Eye (tissue), 1 donor: Measurements from ENCODE around the gene DDHD1.

Source experiments
- DNase-seq: peaks from one replicate; pipeline ENCODE4 v3.0.0-alpha.2; 2015

The DDHD1 gene

GRCh38 chr14:53027562-53027961 is 125.6 kb downstream of the DDHD1 start:
- no peak for DNase-seq

GRCh38 chr14:53027041-53027440 is 126.1 kb downstream of the DDHD1 start:
- DNase-seq: no peak

GRCh38 chr14:53023325-53023724 is 129.8 kb downstream of the DDHD1 start:
- no peak for DNase-seq

GRCh38 chr14:53022593-53022992 is 130.5 kb downstream of the DDHD1 start:
- DNase-seq: no peak

- no peak for DNase-seq
These were observed 132.8 kb downstream of the DDHD1 start for GRCh38 chr14:53020193-53020932.

- DNase-seq: no peak
These were observed 133.7 kb downstream of the DDHD1 start for GRCh38 chr14:53019406-53019805.

GRCh38 chr14:53017837-53018236 is 135.3 kb downstream of the DDHD1 start:
- DNase-seq: no peak

- no peak for DNase-seq
These were observed 136.2 kb downstream of the DDHD1 start for GRCh38 chr14:53016919-53017318.

- no peak for DNase-seq
These were observed 136.6 kb downstream of the DDHD1 start for GRCh38 chr14:53016491-53016890.

GRCh38 chr14:53011053-53011462 is 142.1 kb downstream of the DDHD1 start:
- DNase-seq: peak; percentile 71

GRCh38 chr14:53010193-53011040 is 142.7 kb downstream of the DDHD1 start:
- DNase-seq: no peak

GRCh38 chr14:53006931-53007562 is 146.1 kb downstream of the DDHD1 start:
- DNase-seq: no peak

GRCh38 chr14:53004976-53005375 is 148.1 kb downstream of the DDHD1 start:
- DNase-seq: no peak

GRCh38 chr14:53003776-53004175 is 149.3 kb downstream of the DDHD1 start:
- DNase-seq: no peak

GRCh38 chr14:53002576-53002975 is 150.5 kb downstream of the DDHD1 start:
- no peak for DNase-seq

GRCh38 chr14:53001787-53002378 is 151.2 kb downstream of the DDHD1 start:
- DNase-seq: no peak

GRCh38 chr14:52998376-52999015 is 154.6 kb downstream of the DDHD1 start:
- peak; percentile 77 for DNase-seq

GRCh38 chr14:52996493-52996892 is 156.6 kb downstream of the DDHD1 start:
- DNase-seq: no peak

- DNase-seq: no peak
These were observed 157.1 kb downstream of the DDHD1 start for GRCh38 chr14:52995998-52996397.

- no peak for DNase-seq
These were observed 160.8 kb downstream of the DDHD1 start for GRCh38 chr14:52992236-52992870.

GRCh38 chr14:52988139-52988538 is 165.0 kb downstream of the DDHD1 start:
- no peak for DNase-seq

GRCh38 chr14:52987514-52987913 is 165.6 kb downstream of the DDHD1 start:
- peak; percentile 27 for DNase-seq
